Cardiac fibroblast (primary cell): ENCODE measurements around the gene DOCK4.
"Not testable (repeated sequence)": the region's sequence is repeated elsewhere in the genome, so short reads cannot be mapped to it uniquely, and the experiment has no call there.

ENCODE experiments used
- DNase-seq, 2 donors: peaks; one replicate each; pipeline versions ENCODE4 v3.0.0 to v3.0.0-alpha.2; 2010; ENCODE audit warnings: low read depth in 2 of 2
- H3K4me3 ChIP-seq, 2 donors: replicated peaks in 1 of 2; 1 replicate in 1 of 2; 2 replicates in 1 of 2; pipeline ENCODE4 v1.5.1; 2011; ENCODE audit warnings: low read depth in 2 of 2, low read length in 2 of 2, mild to moderate bottlenecking in 2 of 2, moderate library complexity in 1 of 2
- CTCF ChIP-seq: IDR thresholded peaks from one replicate; pipeline ENCODE4 v1.5.1; 2011; ENCODE audit warnings: low read depth, mild to moderate bottlenecking, low read length, inconsistent platforms

The DOCK4 gene

GRCh38 chr7:112206238-112206990 lies at the start of gene DOCK4, which contains the start of gene ZNF277:
DOCK4 (minus strand) TSS chr7:112206399; CDS start chr7:112206138, 261 bp downstream.
ZNF277 (plus strand) TSS chr7:112206695; CDS start chr7:112206717, 22 bp downstream.
- no peak for TF ChIP-seq CTCF
- peak within 1 kb of the TSS; percentile 89 to 95 for H3K4me3 ChIP-seq
- peak; percentile 99 for DNase-seq

- no peak for DNase-seq
- H3K4me3 ChIP-seq = no peak overlapping the region
- TF ChIP-seq CTCF = no peak
These were observed 49.2 kb upstream of the DOCK4 start for GRCh38 chr7:112255388-112255720.

GRCh38 chr7:112254709-112255387 lies 48.6 kb upstream of the DOCK4 start:
- no peak overlapping the region for H3K4me3 ChIP-seq
- TF ChIP-seq CTCF = no peak
- no peak for DNase-seq

GRCh38 chr7:112254156-112254555 lies 48.0 kb upstream of the DOCK4 start:
- TF ChIP-seq CTCF = no peak
- DNase-seq = no peak
- H3K4me3 ChIP-seq = no peak overlapping the region

- TF ChIP-seq CTCF = no peak
These were observed 46.5 kb upstream of the DOCK4 start for GRCh38 chr7:112252691-112253090.

GRCh38 chr7:112252141-112252540 lies 45.9 kb upstream of the DOCK4 start:
- H3K4me3 ChIP-seq = no peak overlapping the region
- DNase-seq = no peak
- TF ChIP-seq CTCF = no peak

More at GRCh38 chr7:112252691-112253090, 46.5 kb upstream of the DOCK4 start:
- DNase-seq = no peak
- H3K4me3 ChIP-seq = no peak overlapping the region

GRCh38 chr7:112249967-112250366 lies 43.8 kb upstream of the DOCK4 start:
- not testable (repeated sequence) for DNase-seq, H3K4me3 ChIP-seq
